HG02884 (cell line): ENCODE data around the gene USP40.

Experiments
- ATAC-seq: cut with Tn5 transposase; IDR thresholded peaks from one replicate; pipeline ENCODE4 v1.9.1; 2021; ENCODE audit warnings: mild to moderate bottlenecking, moderate library complexity; ENCODE audit not compliant: unreplicated experiment

USP40 gene

DNA sequence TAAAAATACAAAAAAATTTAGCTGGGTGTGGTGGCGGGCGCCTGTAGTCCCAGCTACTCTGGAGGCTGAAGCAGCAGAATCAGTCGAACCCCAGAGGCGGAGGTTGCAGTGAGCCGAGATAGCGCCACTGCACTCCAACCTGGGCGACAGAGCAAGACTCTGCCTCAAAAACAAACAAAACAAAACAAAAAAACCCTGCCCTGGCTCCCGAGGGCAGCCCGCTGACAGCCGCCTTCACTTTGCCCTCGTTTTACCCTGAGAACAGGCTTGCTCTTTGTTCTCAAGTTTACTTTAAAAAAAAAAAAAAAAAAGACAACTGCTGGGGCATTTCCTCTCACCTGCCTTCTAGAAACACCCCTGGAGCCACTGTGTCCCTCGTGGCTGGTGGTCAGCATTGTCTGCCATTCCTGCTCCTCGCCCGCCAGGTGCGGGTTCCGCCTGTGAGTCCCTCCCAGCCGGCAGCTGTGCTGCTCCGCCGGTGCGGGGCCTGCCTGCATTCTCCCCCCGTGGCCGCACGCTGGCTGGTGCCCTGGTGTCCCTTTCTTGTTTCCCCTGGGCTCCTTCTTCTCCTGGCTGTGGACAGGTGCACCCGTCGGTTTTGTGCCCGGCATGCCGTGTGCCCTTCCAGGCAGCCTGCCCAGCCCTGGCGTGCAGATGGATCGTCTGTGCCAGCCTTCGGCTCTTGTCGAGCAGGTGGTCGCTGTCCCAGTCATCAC lies 105.7 kb downstream of the USP40 start:
- ATAC-seq: no peak

DNA sequence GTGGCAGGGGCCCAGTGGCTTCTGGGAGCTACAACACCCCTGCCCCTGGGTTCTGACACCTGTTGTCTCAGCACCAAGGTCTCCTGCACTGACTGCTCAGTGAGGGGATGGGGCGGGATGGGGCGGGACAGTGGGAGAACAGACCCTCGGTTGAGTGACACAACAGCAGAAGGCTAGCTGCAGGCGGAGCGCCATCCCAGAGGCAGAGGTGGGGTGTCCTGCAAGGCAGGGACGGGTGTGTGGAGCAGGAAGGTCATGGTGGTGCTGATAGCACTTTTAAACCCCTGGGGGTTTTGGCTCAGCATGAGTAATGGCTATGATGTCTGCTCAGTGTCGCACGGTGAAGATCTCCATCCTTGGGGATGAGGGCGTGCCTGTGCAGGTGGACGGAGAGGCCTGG lies 107.2 kb downstream of the USP40 start:
- no peak for ATAC-seq

DNA sequence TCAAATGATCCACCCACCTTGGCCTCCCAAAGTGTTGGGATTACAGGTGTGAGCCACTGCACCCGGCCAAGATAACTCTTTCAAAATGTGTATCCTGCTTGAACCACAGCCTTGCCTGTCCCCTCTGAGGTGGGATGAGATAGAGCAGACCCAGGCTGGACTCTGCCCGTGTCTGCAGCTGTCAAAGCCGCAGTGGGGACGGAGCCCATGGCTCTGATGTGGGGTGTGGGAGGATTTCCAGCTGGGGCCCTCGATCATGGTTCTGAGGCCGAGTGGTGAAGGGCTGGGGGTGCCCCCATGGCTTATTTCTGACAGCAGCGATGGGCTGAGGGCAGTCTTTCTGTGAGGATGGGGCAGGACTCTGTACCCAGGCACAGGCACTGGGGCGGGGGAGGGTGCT lies 107.8 kb downstream of the USP40 start:
- ATAC-seq: no peak

DNA sequence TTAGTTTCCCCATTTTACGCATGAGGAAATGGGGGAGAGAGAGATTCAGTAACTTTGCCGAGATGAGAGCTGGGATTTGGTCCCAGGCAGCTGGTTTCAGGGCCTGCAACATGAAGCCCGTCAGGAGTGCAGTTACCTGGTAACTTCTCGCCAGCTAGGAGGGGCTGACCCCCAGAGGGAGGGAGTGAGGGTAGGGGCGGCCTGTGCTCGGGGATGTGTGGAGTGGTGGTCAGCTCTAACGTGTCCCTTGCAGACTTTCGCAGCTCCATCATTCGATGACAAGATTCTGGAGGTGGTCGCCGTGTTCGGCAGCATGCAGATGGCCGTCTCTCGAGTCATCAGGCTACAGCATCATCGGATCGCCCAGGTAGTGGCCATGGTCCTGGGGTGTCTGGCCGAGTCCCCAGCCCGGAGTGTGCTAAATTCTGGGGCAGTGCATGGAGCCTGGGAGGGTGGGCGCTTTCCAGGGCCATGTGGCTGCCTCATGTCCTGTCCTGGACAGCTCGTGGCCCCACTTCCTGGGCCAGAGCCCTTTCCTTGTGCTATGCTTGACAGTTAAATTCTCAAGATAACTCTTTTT lies 108.5 kb downstream of the USP40 start:
- no peak for ATAC-seq

DNA sequence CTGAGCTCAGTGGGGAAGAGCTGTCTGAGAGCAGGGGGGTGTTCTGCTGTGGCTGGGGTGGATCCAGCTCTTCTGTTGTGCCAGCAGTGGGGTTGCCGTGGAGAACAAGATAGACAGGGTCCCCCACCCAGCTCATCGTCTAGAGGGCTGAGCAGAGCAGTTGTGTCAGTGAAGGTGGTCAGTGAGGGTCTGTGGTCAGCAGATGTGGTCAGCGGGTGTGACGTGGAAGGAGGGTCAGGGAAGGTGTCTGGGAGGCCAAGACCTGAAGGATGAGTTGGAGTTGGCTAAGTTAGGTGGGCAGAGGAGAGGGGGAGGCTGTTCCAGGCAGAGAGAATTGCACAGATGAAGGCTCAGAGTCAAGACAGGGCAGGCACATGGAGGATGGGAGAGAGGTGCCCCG lies 109.2 kb downstream of the USP40 start:
- no peak for ATAC-seq

DNA sequence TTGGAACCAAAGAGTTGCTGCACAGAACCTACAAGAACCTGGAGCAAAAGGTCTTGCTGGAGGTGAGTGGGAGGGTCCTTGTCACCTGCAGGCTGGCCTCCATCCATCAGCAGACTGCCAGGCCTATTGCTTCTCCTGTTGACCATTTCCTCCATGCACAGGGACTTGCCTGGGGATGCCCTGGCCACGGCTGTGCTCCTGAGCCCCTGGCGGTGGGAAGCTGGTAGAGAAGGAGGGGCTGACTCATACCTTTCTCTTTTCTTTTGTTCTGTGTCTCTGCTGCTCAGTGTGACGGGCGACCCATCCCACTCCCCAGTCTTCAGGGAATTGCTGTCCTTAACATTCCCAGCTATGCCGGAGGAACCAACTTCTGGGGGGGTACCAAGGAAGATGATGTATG lies 109.6 kb downstream of the USP40 start:
- no peak for ATAC-seq

DNA sequence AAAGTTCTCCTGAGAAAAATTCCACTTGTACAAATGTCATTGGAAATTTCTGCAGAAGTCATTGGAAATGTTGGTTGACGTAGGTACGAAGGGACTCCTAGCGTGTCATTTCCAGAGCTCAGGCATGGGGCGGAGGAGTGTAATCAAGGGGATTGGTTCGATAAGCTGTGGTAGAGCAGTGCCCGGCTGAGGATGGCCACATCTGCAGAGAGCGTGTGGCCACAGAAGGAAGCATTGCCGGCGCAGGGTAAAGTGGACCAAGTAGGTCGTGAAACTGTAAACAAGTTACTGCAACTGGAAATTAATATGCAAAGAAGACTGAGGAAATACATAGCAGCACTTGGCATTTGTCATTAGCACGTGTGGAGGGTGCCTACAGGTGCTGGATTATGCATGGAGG lies 110.5 kb downstream of the USP40 start:
- no peak for ATAC-seq

DNA sequence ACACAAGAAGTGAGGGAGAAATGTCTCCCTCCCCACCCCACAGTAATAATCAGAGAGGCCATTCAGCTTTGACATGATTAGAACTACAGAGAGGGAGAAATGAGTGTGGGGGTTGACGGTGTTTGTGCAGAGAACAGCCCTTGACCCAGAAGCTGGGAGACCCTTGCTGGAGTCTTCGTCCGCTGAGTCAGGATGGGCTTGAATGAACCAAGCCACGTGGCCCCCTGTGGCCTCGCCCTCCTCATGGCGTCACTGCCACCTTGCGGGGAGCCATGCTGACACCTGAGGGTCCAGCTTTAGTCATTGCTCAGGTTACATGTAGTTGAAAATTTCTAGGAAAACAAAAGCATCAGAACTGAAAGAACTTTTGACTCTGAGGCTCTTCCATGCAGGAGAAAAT lies 111.1 kb downstream of the USP40 start:
- ATAC-seq: no peak

DNA sequence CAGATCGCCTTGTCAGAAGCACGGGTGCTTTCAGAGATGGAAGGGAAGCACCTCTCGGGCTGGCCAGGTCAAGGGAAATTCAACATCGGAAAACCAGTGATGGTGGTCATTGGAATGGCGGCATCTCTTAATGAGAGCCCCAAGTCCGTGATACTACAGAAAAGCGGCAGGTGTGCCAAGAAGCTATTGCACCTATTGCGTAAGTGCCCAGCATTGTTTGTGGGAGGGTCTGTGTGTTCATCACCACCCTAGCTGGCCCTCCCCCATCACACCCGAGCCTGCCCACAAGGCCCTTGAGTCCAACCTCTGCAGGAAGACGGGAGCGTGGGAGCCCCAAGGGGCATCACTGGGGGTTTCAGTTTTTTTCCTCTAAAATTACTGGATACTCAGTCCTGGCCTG lies 111.6 kb downstream of the USP40 start:
- no peak for ATAC-seq

DNA sequence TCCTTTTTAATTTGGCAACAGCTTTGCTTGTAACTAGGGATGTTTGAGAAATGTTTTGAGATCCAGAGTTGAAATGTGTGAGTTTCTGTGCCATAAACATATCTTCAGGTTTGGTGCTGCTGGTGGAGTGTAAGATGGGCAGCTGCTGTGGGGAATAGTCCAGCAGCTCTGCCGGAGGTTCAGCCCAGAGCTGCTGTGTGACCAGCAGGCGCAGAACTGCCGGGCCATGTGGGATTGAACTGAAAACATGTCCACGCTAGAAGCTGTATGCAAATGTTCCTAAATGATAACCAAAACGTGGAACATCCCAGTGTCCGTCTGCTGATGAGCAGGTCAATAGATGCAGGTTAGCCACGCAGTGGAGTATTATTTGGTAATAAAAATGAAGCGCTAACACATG lies 112.7 kb downstream of the USP40 start:
- ATAC-seq: no peak

DNA sequence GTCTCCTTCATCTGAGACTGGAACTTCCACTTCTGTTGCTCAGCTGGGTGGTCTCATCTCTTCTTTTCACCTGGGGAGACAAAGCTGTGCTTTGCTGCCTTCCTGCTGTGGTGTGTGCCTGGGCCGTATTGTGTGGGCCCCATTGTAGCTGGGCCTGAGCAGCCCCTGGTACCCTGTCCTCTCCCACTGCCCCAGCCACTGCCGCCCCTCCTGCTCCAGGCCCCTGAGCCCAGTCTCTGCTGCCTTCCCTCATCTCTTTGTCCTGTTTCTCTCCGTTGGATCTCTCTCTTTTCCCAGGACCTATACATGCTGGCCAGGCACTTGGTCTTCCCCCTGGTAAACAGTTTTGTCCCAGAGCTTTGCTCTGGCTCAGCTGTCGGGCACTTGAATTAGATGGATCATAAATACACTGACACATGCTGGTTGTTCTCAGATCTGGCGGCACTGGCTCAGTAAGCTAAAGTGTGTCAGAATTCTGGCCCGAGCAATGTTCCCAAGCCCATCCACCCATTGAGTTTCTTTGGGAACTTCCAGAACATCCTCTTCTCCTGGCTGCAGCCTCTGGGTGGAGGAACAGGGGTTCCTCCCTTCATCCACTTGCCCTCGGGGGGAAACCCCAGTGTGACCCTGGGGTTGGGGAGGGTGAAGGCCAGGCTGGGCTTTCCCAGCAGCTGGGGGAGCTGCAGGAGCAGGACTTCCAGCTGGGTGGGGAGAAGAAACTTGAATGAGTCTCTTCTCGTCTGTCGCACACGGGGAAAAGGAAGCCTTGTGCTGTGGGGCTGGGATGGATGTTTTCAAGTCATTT lies 113.3 kb downstream of the USP40 start:
- no peak for ATAC-seq

DNA sequence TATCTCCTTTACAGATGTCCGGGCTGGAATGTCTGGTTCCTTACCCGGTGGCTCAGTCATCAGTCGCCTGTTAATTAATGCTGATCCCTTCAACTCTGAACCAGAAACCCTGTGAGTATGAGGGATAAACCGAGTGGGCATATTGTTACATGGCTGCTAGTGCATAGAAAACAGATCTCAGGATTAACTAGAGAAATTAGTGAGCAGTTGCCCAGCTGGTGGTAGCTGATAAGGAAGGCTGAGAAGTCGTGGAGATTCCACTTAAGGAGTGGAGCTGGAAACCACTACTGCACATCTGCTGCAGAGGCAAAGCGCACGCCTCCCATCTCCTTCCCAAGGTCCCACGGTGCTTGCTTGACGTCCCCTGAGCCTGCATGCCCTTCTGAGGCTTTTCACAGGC lies 114.6 kb downstream of the USP40 start:
- ATAC-seq: no peak

DNA sequence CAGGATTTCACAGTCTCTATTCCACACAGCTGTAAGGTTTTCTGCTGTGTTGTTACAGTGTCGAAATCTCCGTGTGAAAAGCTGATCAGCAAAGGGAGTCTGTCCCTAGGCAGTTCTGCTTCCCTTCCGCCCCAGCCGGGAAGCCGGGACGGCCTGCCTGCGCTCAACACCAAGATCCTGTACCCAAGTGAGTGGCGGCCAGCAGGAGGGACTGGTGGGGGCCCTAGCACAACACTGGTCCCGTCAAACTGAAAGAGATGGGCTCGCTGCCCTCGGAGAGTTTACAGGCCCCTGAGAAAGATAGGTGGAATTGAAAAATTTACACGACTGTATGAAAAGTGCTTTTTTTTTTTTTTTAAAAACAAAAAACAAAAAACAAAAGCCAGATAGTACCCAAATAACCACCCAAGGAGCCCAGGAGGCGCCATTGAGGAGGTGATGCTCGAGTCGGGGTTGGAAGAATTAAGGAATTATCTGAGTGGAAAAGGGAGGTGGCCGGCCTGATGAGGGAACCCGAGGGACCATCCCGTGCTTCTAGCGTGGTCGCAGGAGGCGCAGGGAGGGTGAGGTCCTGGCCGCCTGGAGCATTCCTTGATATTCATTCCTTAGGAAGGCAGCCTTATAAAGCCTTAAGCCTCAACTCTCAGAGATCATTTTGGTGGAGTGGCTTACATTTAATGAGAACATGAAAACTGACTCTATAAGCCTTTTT lies 115.6 kb downstream of the USP40 start:
- no peak for ATAC-seq

DNA sequence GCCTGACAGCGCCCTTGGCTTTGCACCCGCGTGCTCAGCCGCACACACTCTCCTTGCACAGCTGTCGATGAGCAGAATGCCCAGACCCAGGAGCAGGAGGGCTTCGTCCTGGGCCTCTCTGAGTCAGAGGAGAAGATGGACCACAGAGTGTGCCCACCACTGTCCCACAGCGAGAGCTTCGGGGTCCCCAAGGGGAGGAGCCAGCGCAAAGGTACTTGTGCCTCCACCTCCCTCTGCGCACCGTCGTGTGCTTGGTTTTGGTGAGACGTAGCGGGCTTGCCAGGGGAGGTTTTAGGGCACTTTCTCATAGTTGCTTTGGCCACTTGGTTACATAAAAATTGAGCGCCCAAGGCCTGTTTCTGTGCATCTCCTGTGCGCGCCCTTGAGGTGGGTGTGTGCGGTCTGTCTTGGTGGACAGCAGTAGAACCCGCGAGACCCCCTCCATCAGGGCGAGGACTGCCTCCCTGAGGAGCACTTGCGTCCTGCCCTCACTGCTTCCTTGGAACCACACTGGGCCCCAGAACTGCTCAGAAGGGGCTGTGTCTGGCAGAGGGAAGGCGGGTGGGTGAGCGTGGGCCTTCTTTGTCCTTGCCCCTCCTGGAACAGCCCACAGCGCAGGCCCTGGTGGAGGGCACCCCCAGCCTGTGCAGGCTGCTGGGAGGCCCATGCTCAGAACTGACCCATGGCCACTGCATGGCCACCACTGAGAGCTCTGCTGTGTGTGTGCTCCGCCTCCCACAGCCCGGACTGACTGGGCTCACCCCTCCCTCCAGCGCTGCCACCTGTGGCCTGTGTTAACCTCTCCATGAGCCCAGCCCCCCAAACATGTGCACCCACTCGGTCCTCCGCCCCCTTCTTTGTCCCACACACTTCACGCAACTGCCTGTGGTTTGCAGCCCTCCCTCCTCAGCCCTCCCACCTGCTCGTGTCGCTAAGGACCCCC lies 116.4 kb downstream of the USP40 start:
- no peak for ATAC-seq

DNA sequence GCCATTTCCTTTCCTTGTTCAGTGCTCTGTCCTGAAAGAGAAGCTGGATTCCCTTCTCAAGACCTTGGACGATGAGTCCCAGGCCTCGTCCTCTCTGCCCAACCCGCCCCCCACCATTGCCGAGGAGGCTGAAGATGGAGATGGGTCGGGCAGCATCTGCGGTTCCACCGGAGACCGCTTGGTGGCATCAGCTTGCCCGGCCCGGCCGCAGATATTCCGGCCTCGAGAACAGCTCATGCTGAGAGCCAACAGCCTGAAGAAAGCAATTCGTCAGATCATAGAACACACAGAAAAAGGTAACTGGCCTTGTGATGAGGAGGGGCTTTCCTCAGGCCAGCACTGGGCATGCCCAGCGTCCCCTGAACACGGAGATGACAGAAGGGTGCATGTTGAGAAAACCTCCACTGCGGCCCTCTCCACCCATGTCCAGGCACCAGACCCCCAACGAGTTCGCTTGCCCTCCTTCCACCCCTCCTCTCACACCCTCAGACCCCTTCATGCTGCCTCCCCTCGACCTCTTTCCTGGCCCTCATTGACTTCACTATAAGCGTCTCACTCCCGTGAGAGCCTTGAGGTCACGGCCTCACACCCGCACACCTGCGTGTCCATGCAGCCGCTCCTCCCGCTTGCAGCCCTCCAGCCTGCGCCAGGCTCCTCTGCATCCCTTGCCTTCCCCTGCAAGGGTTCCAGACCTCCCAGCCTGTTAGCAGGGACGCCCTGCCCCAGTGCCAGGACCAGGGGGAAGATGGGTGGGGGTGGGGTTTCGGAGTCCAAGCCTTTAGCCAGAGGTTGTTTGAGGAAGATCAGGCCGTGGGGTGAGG lies 117.3 kb downstream of the USP40 start:
- no peak for ATAC-seq

DNA sequence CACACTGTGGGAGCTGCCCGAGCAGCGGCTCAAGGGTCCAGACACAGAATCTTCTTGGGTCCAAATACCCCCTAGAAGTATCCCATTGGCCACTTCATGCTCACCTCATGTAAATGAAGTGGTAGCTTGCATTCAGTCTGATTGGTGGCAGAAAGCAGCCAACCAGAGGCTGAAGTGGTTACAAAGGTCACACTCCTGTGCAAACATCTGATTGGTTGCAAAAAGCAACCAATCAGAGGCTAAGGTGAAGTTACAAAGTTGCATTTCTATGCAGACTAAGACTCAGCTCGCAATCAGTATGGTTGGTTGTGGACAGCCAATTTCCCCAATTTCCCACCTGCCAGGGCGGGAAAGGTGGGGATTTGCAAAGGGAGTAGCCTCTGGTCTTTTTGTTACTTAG lies 118.0 kb downstream of the USP40 start:
- ATAC-seq: no peak

DNA sequence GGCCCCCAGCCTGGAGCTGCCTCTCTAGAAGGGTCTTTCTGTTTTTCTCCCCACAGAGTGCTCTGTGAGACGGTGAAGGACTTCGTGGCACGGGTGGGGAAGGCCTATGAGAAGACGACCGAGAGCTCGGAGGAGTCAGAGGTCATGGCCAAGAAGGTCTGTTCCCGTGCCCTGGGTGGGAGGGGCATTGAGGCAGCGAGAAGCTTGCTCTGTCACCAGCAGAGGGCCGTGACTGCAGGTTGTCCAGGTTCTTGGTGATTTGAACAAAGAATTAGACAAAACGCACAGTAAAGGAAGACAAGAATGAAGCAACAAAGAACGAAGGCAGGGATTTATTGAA lies 118.4 kb downstream of the USP40 start:
- no peak for ATAC-seq

DNA sequence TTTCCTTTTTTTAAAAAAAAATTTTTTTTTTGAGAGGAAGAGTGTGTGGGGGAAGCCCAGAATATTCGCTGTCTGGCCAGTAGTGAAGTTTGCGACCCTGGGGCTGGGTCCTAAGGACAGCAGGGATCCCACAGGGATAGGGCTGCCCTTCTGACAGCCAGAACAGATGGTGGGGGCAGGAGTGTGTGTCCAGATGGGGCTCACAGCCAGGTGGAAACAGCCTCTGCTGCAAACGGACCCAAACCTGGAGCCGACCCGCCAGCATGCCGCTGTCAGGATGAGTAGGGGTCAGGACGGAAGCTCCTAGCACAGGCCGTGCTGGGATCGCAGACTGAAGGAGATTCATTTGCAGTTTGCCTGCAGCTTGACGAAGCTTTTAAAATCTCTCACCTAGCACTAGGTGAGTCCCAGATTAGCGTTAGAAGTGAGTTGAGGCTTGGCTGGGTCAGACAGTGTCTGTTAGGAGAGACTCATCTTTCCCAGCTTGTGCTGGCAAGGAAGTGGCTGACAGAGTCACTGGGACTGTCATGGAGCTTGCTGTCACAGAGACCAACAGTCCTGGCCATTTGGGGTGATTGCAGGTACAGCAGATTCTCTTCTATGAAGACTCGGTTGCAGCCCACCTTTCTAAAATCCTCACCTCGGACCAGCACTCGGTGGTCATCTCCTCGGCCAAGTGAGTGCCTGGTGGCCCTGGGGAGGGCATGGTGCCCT lies 118.9 kb downstream of the USP40 start:
- no peak for ATAC-seq
